DOHH2 (cell line): Measurements from ENCODE around the gene MRPL40.

Source experiments
- H3F3A ChIP-seq: fragments of 200-600 bp; sonication (generic), shearing (Covaris generic); 2 replicates; pipeline ENCODE4 v1.6.0; 2016; ENCODE audit warnings: antibody characterized with exemption, mild to moderate bottlenecking; ENCODE audit not compliant: control insufficient read depth, insufficient read depth
- H3K27ac ChIP-seq: fragments of 200-600 bp; sonication (generic); 2 replicates; pipeline ENCODE4 v1.5.1; 2014; ENCODE audit warnings: low read depth, mild to moderate bottlenecking, low read length, moderate library complexity
- H3K27me3 ChIP-seq: fragments of 200-600 bp; sonication (generic); 2 replicates; pipeline ENCODE4 v1.6.1; 2014; ENCODE audit warnings: mild to moderate bottlenecking, low read length, mixed read lengths; ENCODE audit not compliant: control insufficient read depth
- H3K36me3 ChIP-seq: fragments of 200-600 bp; sonication (generic); 2 replicates; pipeline ENCODE4 v1.6.1; 2014; ENCODE audit warnings: mild to moderate bottlenecking, low read length, moderate library complexity, mixed read lengths; ENCODE audit not compliant: control insufficient read depth
- H3K4me1 ChIP-seq: fragments of 200-600 bp; sonication (generic); 2 replicates; pipeline ENCODE4 v1.6.1; 2014; ENCODE audit warnings: mild to moderate bottlenecking, low read length, mixed read lengths; ENCODE audit not compliant: control insufficient read depth
- H3K4me2 ChIP-seq: fragments of 200-600 bp; sonication (generic); 2 replicates; pipeline ENCODE4 v1.6.0; 2014; ENCODE audit warnings: mild to moderate bottlenecking, low read length, moderate library complexity
- H3K4me3 ChIP-seq: fragments of 200-600 bp; sonication (generic); 2 replicates; pipeline ENCODE4 v1.5.1; 2014; ENCODE audit warnings: mild to moderate bottlenecking, low read length, mixed read lengths
- H3K79me2 ChIP-seq: fragments of 200-600 bp; sonication (generic); 2 replicates; pipeline ENCODE4 v1.6.1; 2014; ENCODE audit warnings: mild to moderate bottlenecking, low read length, mixed read lengths; ENCODE audit not compliant: control insufficient read depth
- H3K9me2 ChIP-seq: fragments of 200-600 bp; sonication (generic); replicated peaks from 2 replicates; pipeline ENCODE4 v1.6.1; 2014; ENCODE audit warnings: mild to moderate bottlenecking, low read length, mixed read lengths; ENCODE audit not compliant: control insufficient read depth
- H3K9me3 ChIP-seq: fragments of 200-600 bp; sonication (generic); 2 replicates; pipeline ENCODE4 v1.6.1; 2014; ENCODE audit warnings: antibody characterized with exemption, low read length, mixed read lengths; ENCODE audit not compliant: control insufficient read depth, insufficient read depth
- H4K20me1 ChIP-seq: fragments of 200-600 bp; sonication (generic); 2 replicates; pipeline ENCODE4 v1.6.0; 2014; ENCODE audit warnings: low read depth, mild to moderate bottlenecking, antibody characterized with exemption, low read length, moderate library complexity; ENCODE audit not compliant: control insufficient read depth, insufficient read depth
- CTCF ChIP-seq: fragments of 200-600 bp; sonication (generic); IDR thresholded peaks from one replicate; pipeline ENCODE4 v1.5.1; 2014; ENCODE audit warnings: antibody characterized with exemption, mild to moderate bottlenecking, low read depth, low read length; ENCODE audit not compliant: poor library complexity, severe bottlenecking
- EZH2phosphoT487 ChIP-seq: fragments of 200-600 bp; sonication (generic); IDR thresholded peaks from 2 replicates; pipeline ENCODE4 v1.6.1; 2017; ENCODE audit warnings: borderline replicate concordance, mild to moderate bottlenecking, antibody characterized with exemption, low read length, moderate library complexity, mixed read lengths

MRPL40 gene

GRCh38 chr22:19394274-19395050 is 37.9 kb upstream of the MRPL40 start:
- TF ChIP-seq CTCF (no peak), EZH2phosphoT487 (no peak)
- H3F3A ChIP-seq: no peaks in the 10 kb centered on the region
- no peaks in the 10 kb centered on the region for H3K9me3 ChIP-seq
- H3K79me2 ChIP-seq: no peaks in the 10 kb centered on the region
- no peaks in the 10 kb centered on the region for H3K27me3 ChIP-seq
- no peaks in the 10 kb centered on the region for H4K20me1 ChIP-seq
- no peaks in the 10 kb centered on the region for H3K9me2 ChIP-seq
- no peak overlapping the region for H3K27ac ChIP-seq
- H3K4me2 ChIP-seq: no peak overlapping the region
- H3K36me3 ChIP-seq: peaks cover 86% of the 10 kb centered on the region
- no peaks in the 10 kb centered on the region for H3K4me1 ChIP-seq
- H3K4me3 ChIP-seq: no peak overlapping the region

- no peak overlapping the region for H3K4me3 ChIP-seq
- H3F3A ChIP-seq: no peaks in the 10 kb centered on the region
- no peak overlapping the region for H3K4me2 ChIP-seq
- peaks cover 84% of the 10 kb centered on the region for H3K36me3 ChIP-seq
- TF ChIP-seq CTCF (no peak), EZH2phosphoT487 (no peak)
- no peaks in the 10 kb centered on the region for H3K27me3 ChIP-seq
- no peaks in the 10 kb centered on the region for H3K79me2 ChIP-seq
- no peak overlapping the region for H3K27ac ChIP-seq
- no peaks in the 10 kb centered on the region for H3K4me1 ChIP-seq
- H4K20me1 ChIP-seq: no peaks in the 10 kb centered on the region
- H3K9me3 ChIP-seq: no peaks in the 10 kb centered on the region
- no peaks in the 10 kb centered on the region for H3K9me2 ChIP-seq
Measured at GRCh38 chr22:19395276-19395675, 37.1 kb upstream of the MRPL40 start.

GRCh38 chr22:19396561-19396933 is 35.8 kb upstream of the MRPL40 start:
- Histone ChIP-seq H3K9me3 (no peaks in the 10 kb centered on the region), H3K9me2 (no peaks in the 10 kb centered on the region), H3F3A (no peaks in the 10 kb centered on the region), H3K4me3 (no peak overlapping the region), H3K36me3 (peaks cover 88% of the 10 kb centered on the region), H3K4me2 (no peak overlapping the region), H3K79me2 (no peaks in the 10 kb centered on the region), H3K27me3 (no peaks in the 10 kb centered on the region), H3K4me1 (no peaks in the 10 kb centered on the region), H3K27ac (no peak overlapping the region), H4K20me1 (0 out of 2 replicates have a peak, but pooled peaks cover 5% of the 10 kb centered on the region)
- TF ChIP-seq EZH2phosphoT487: no peak
- TF ChIP-seq CTCF: no peak
